K562 (cell line): ENCODE data around the gene RNF113B. TPM values are rescaled to one million over a fixed set of nuclear protein-coding genes. Genes with fewer than 3 reads are reported as not detected.

Experiments
- ATAC-seq: fragments of 200-7000 bp; cut with Tn5 transposase; 3 replicates; pipeline ENCODE4 v1.9.1; 2020; ENCODE audit warnings: moderate library complexity
- BruUV-seq: library from RNA; stranded (reverse); fragments of 400-500 nt; replicated peaks from 2 replicates; lab custom pipeline; 2021; lab: Mats Ljungman, UMichigan
- CTCF ChIA-PET: fragments of 300-600 bp; formaldehyde crosslinking; extraction: SDS; loops from one replicate; lab custom pipeline; 2021; ENCODE audit warnings: low intra/inter-chr PET ratio; lab: Yijun Ruan, JAX
- POLR2A ChIA-PET: fragments of 300-600, 350-650 bp; sonication (Branson Sonifier 250); formaldehyde crosslinking; extraction: SDS; loops from one replicate; lab custom pipeline; 2021; ENCODE audit warnings: antibody characterized with exemption, inconsistent platforms; lab: Yijun Ruan, JAX
- DNase-seq, 4 experiments: peaks; one replicate each; pipeline versions ENCODE4 v3.0.0 to v3.0.0-alpha.2; 2011 to 2018; ENCODE audit warnings: low spot score in 3 of 4, mixed read lengths in 3 of 4; ENCODE audit errors: extremely low read depth in 1 of 4
- FAIRE-seq: peaks from 2 replicates; lab custom pipeline; 2011; peaks lifted over from hg19 to GRCh38; lab: Jason Lieb, UNC
- H2AFZ ChIP-seq: 2 replicates; pipeline ENCODE4 v1.6.0; 2011; ENCODE audit warnings: low read depth, low read length, control low read depth, inconsistent platforms
- H3K27ac ChIP-seq: fragments of 200-600 bp; 3 replicates; pipeline ENCODE4 v1.8.0; 2011; ENCODE audit warnings: low read depth, mild to moderate bottlenecking, control low read depth, inconsistent platforms, low read length, moderate library complexity, mixed read lengths; ENCODE audit errors: extremely low read depth
- H3K27me3 ChIP-seq, 2 experiments: fragments of 300-600 bp in 1 of 2; 2 replicates in 1 of 2; 3 replicates in 1 of 2; pipeline versions ENCODE4 v1.6.0 to v1.8.0; 2011; ENCODE audit warnings: inconsistent platforms in 2 of 2, low read length in 2 of 2, mild to moderate bottlenecking in 1 of 2, mixed read lengths in 1 of 2, moderate library complexity in 1 of 2; ENCODE audit not compliant: control insufficient read depth in 2 of 2, insufficient read depth in 2 of 2
- H3K36me3 ChIP-seq: fragments of 300-600 bp; 3 replicates; pipeline ENCODE4 v1.8.0; 2011; ENCODE audit warnings: mild to moderate bottlenecking, low read length, inconsistent platforms; ENCODE audit not compliant: control insufficient read depth, insufficient read depth
- H3K4me1 ChIP-seq, 2 experiments: fragments of 200-600 bp in 1 of 2; replicated peaks in 1 of 2; 2 replicates in 1 of 2; 3 replicates in 1 of 2; pipeline versions ENCODE4 v1.5.1 to v1.8.0; 2011; ENCODE audit warnings: inconsistent platforms in 2 of 2, low read length in 2 of 2, mild to moderate bottlenecking in 1 of 2, mixed read lengths in 1 of 2, moderate library complexity in 1 of 2; ENCODE audit not compliant: control insufficient read depth in 2 of 2, insufficient read depth in 2 of 2
- H3K4me2 ChIP-seq: 2 replicates; pipeline ENCODE4 v1.6.1; 2011; ENCODE audit warnings: low read length, control low read depth, inconsistent platforms, mixed read lengths; ENCODE audit not compliant: insufficient read depth
- H3K4me3 ChIP-seq: fragments of 200-600 bp; sonication (generic), shearing (Covaris generic); 2 replicates; pipeline ENCODE4 v1.5.1; 2016; ENCODE audit warnings: control low read depth, inconsistent platforms
- H3K79me2 ChIP-seq: fragments of 200-600 bp; 3 replicates; pipeline ENCODE4 v1.8.0; 2011; ENCODE audit warnings: low read length, inconsistent platforms; ENCODE audit not compliant: control insufficient read depth, insufficient read depth
- H3K9ac ChIP-seq, 2 experiments: 2 replicates each; pipeline versions ENCODE4 v1.6.0 to v1.6.1; 2011; ENCODE audit warnings: low read depth in 2 of 2, low read length in 2 of 2, control low read depth in 1 of 2, inconsistent platforms in 1 of 2, mild to moderate bottlenecking in 1 of 2, mixed read lengths in 1 of 2; ENCODE audit not compliant: insufficient read depth in 1 of 2
- H3K9me1 ChIP-seq: one replicate; pipeline ENCODE4 v1.6.0; 2011; ENCODE audit warnings: inconsistent platforms, mild to moderate bottlenecking, low read length, moderate library complexity; ENCODE audit not compliant: control insufficient read depth, insufficient read depth
- H3K9me3 ChIP-seq: replicated peaks from 2 replicates; pipeline ENCODE4 v1.5.1; 2011; ENCODE audit warnings: low read depth, low read length, inconsistent platforms; ENCODE audit not compliant: control insufficient read depth, insufficient read depth
- H4K20me1 ChIP-seq: replicated peaks from 2 replicates; pipeline ENCODE4 v1.6.1; 2011; ENCODE audit warnings: low read length, inconsistent platforms, mixed read lengths; ENCODE audit not compliant: control insufficient read depth, insufficient read depth
- ARID1B ChIP-seq: fragments of 450-650 bp; IDR thresholded peaks from 2 replicates; pipeline ENCODE4 v1.6.1; 2016; ENCODE audit warnings: antibody characterized with exemption, mild to moderate bottlenecking, inconsistent platforms
- CBFA2T2 ChIP-seq: fragments of 450-650 bp; conservative IDR thresholded peaks from 2 replicates; pipeline ENCODE4 v1.6.1; 2017; ENCODE audit warnings: mild to moderate bottlenecking
- CXXC5 ChIP-seq: fragments of 250-450 bp; sonication (Bioruptor Pico); IDR thresholded peaks from 2 replicates; pipeline ENCODE4 v1.8.0; 2022; ENCODE audit warnings: inconsistent platforms, mild to moderate bottlenecking, moderate library complexity
- EWSR1 ChIP-seq: fragments of 450-650 bp; IDR thresholded peaks from 2 replicates; pipeline ENCODE4 v1.6.1; 2018; ENCODE audit warnings: borderline replicate concordance, mild to moderate bottlenecking, low read depth, moderate library complexity; ENCODE audit not compliant: partially characterized antibody
- FOXM1 ChIP-seq, 2 experiments: fragments of 450-650 bp in 1 of 2; sonication (generic) in 1 of 2; formaldehyde crosslinking in 1 of 2; IDR thresholded peaks; 2 replicates each; pipeline versions ENCODE4 v1.6.1 to v1.9.0; 2017 to 2022; ENCODE audit warnings: low read depth in 2 of 2, mild to moderate bottlenecking in 2 of 2, missing genetic modification reagents in 1 of 2, moderate library complexity in 1 of 2
- HSF4 ChIP-seq: fragments of 250-450 bp; sonication (Bioruptor Pico); IDR thresholded peaks from 2 replicates; pipeline ENCODE4 v2.1.2; 2022; ENCODE audit warnings: mild to moderate bottlenecking, moderate library complexity, borderline replicate concordance
- MAZ ChIP-seq, 2 experiments: fragments of 450-650 bp in 1 of 2; sonication (generic) in 1 of 2; formaldehyde crosslinking; IDR thresholded peaks in 1 of 2; conservative IDR thresholded peaks in 1 of 2; 2 replicates each; pipeline versions ENCODE4 v1.4.0 to v1.5.0; 2020; ENCODE audit warnings: mild to moderate bottlenecking in 1 of 2, missing genetic modification reagents in 1 of 2
- MTA2 ChIP-seq: fragments of 450-650 bp; IDR thresholded peaks from 2 replicates; pipeline ENCODE4 v1.6.1; 2016; ENCODE audit warnings: low read depth
- NCOR1 ChIP-seq: fragments of 450-650 bp; IDR thresholded peaks from 2 replicates; pipeline ENCODE4 v1.6.1; 2016; ENCODE audit warnings: mild to moderate bottlenecking, moderate library complexity
- NFIC ChIP-seq: fragments of 450-650 bp; IDR thresholded peaks from 2 replicates; pipeline ENCODE4 v1.6.1; 2017; ENCODE audit warnings: mild to moderate bottlenecking, inconsistent platforms
- NRF1 ChIP-seq, 2 experiments: fragments of 450-650 bp; IDR thresholded peaks in 1 of 2; conservative IDR thresholded peaks in 1 of 2; 2 replicates each; pipeline ENCODE4 v1.6.1; 2014; ENCODE audit warnings: mild to moderate bottlenecking in 2 of 2
- SOX6 ChIP-seq: fragments of 450-650 bp; IDR thresholded peaks from 2 replicates; pipeline ENCODE4 v1.6.1; 2014; ENCODE audit warnings: mild to moderate bottlenecking
- SUPT5H ChIP-seq: fragments of 450-650 bp; IDR thresholded peaks from 2 replicates; pipeline ENCODE4 v1.6.1; 2016
- TAL1 ChIP-seq: fragments of 450-650 bp; IDR thresholded peaks from 2 replicates; pipeline ENCODE4 v1.6.1; 2016; ENCODE audit warnings: mild to moderate bottlenecking
- TGIF2 ChIP-seq: sonication (generic); formaldehyde crosslinking; IDR thresholded peaks from 2 replicates; pipeline ENCODE4 v1.8.1; 2022; ENCODE audit warnings: mild to moderate bottlenecking, missing genetic modification reagents, moderate library complexity
- ZNF175 ChIP-seq: fragments of 200-800 bp; sonication (Bioruptor generic); IDR thresholded peaks from 2 replicates; pipeline ENCODE4 v1.6.1; 2016; ENCODE audit warnings: low read depth, mild to moderate bottlenecking, missing genetic modification characterization, missing compliant biosample characterization
- ZNF224 ChIP-seq: sonication (generic); formaldehyde crosslinking; IDR thresholded peaks from 2 replicates; pipeline ENCODE4 v1.8.0; 2022; ENCODE audit warnings: mild to moderate bottlenecking, missing genetic modification reagents
- ZNF239 ChIP-seq: fragments of 250-450 bp; sonication (Bioruptor Pico); IDR thresholded peaks from 2 replicates; pipeline ENCODE4 v1.4.0; 2020; ENCODE audit warnings: mild to moderate bottlenecking
- WGBS: fragments of 100-300 bp; shearing (Covaris generic); methylation state at CpG from one replicate; pipeline ENCODE4 v1.1.6; 2016; ENCODE audit warnings: low coverage, mixed read lengths; ENCODE audit not compliant: insufficient coverage; ENCODE audit errors: missing lambda C conversion rate; 5-methylcytosine and 5-hydroxymethylcytosine counted together
- in situ Hi-C: fragments of 300-500 bp; cut with MboI; formaldehyde crosslinking; loops from 4 replicates; pipeline ENCODE4 v1.15.0; 2018; ENCODE audit warnings: inconsistent platforms, mixed read lengths
- intact Hi-C: fragments of 100-400 bp; cut with micrococcal nuclease; formaldehyde crosslinking; loops from 2 replicates; pipeline ENCODE4 v1.14.2; 2022
- polyA plus RNA-seq, 8 experiments: library from polyadenylated mRNA; depleted of rRNA in 4 of 8; stranded (reverse) in 5 of 8; unstranded in 3 of 8; fragments of >200 nt; fragmentation: Nextera tagmentation in 2 of 8; fragmentation: Illumina TruSeq in 1 of 8; extraction: Ambion mirVana in 2 of 8; extraction: Trizol in 1 of 8; gene quantifications; 2 replicates each; pipeline versions ENCODE4 v1.2.1 to v1.2.3, GENCODE V29; 2011 to 2014; ENCODE audit warnings: inconsistent platforms in 1 of 8, missing spikeins in 1 of 8
- total RNA-seq, 7 experiments: library from RNA; depleted of rRNA in 6 of 7; stranded (reverse); fragments of >200 nt in 6 of 7; fragmentation: Illumina TruSeq in 2 of 7; extraction: Trizol in 2 of 7; gene quantifications; 2 replicates each; pipeline versions ENCODE4 v1.2.1 to v1.2.3, GENCODE V29; 2011 to 2021; ENCODE audit warnings: low replicate concordance in 1 of 7
- TF ChIP-seq, protein P1 (sequence below): fragments of 200-800 bp; sonication (Bioruptor generic); IDR thresholded peaks from 2 replicates; pipeline ENCODE4 v1.6.1; 2017; ENCODE audit warnings: missing genetic modification characterization, missing compliant biosample characterization
- TF ChIP-seq, protein P2 (sequence below): sonication (generic); formaldehyde crosslinking; IDR thresholded peaks from 2 replicates; pipeline ENCODE4 v1.8.0; 2022; ENCODE audit warnings: missing genetic modification reagents, mild to moderate bottlenecking, borderline replicate concordance
- TF ChIP-seq, protein P3 (sequence below): fragments of 450-650 bp; IDR thresholded peaks from 2 replicates; pipeline ENCODE4 v1.6.1; 2016

The RNF113B gene
- total and polyA plus RNA-seq, 9 of the 15 experiments (the other 6 are each of a cell fraction or from before 2014, with no cell fraction given): 0.09 TPM; not detected in 8

DNA sequence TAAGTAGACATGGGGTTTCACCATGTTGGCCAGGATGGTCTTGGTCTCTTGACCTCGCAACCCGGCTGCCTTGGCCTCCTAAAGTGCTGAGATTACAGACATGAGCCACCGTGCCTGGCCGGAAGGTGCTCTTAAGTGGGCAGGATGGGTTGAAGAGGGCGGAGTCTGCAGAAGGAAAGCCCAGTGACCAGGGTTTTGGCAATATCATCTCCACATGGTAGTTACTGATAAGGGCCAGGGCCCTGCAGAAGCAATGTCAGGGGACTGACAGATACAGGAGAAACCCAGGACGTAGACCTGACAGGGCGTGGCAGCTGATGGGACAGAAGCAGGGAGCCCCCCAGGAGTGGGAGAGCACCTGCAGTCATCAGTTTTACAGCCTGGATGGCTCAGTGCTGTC, 45.7 kb upstream of the RNF113B start:
- Histone ChIP-seq H3K79me2 (no peaks in the 10 kb centered on the region), H3K9ac (no peak overlapping the region), H2AFZ (no peak overlapping the region), H3K27ac (no peak overlapping the region), H3K4me3 (no peak overlapping the region), H3K27me3 (peaks cover 8 to 30% of the 10 kb centered on the region in 2 experiments; a peak in 4 of 5 replicates), H3K36me3 (no peaks in the 10 kb centered on the region), H3K4me2 (no peak overlapping the region; the same call in 1 of the 2 replicates), H3K9me1 (no peaks in the 10 kb centered on the region), H3K4me1 (peaks cover 0 to 4% of the 10 kb centered on the region in 2 experiments; a peak in 3 of 5 replicates), H3K9me3 (no peaks in the 10 kb centered on the region), H4K20me1 (no peaks in the 10 kb centered on the region; the same call in 1 of the 2 replicates)
- ChIA-PET CTCF (no interaction called here), POLR2A (interaction anchor here (0.7 kb wide), 1 partner anchor 348 kb away, joined by 3 read pairs; no protein-coding TSS in a partner anchor)
- BruUV-seq: no TSS peak
- intact Hi-C loops (no loop called here), in situ Hi-C loops (no loop called here)
- DNase-seq: peak; percentile 58 to 75 (median 64)
- FAIRE-seq: no peak
- ATAC-seq: peak; percentile 86
- WGBS: 0% methylated on average over 5 of the region's 7 CpGs
- peak; percentile 79 for TF ChIP-seq ARID1B
- no peak for TF ChIP-seq EWSR1
- TF ChIP-seq TAL1: peak; percentile 76
- TF ChIP-seq CBFA2T2: peak; percentile 63
- no peak for TF ChIP-seq ZNF239
- TF ChIP-seq, protein P1, sequence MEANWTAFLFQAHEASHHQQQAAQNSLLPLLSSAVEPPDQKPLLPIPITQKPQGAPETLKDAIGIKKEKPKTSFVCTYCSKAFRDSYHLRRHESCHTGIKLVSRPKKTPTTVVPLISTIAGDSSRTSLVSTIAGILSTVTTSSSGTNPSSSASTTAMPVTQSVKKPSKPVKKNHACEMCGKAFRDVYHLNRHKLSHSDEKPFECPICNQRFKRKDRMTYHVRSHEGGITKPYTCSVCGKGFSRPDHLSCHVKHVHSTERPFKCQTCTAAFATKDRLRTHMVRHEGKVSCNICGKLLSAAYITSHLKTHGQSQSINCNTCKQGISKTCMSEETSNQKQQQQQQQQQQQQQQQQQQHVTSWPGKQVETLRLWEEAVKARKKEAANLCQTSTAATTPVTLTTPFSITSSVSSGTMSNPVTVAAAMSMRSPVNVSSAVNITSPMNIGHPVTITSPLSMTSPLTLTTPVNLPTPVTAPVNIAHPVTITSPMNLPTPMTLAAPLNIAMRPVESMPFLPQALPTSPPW (CRISPR knock-in tag): no peak
- peak; percentile 43; the same call in 1 of the 2 replicates for TF ChIP-seq MTA2
- TF ChIP-seq NRF1 (conservative IDR thresholded peaks at IDR 0.05 in 1 of 2, IDR thresholded peaks at IDR 0.05 in 1 of 2): no peak
- TF ChIP-seq HSF4 (CRISPR knock-in tag): no peak
- TF ChIP-seq ZNF224 (CRISPR knock-in tag): no peak
- no peak for TF ChIP-seq MAZ (CRISPR knock-in tag; conservative IDR thresholded peaks at IDR 0.05 in 1 of 2, IDR thresholded peaks at IDR 0.05 in 1 of 2)
- TF ChIP-seq, protein P2, sequence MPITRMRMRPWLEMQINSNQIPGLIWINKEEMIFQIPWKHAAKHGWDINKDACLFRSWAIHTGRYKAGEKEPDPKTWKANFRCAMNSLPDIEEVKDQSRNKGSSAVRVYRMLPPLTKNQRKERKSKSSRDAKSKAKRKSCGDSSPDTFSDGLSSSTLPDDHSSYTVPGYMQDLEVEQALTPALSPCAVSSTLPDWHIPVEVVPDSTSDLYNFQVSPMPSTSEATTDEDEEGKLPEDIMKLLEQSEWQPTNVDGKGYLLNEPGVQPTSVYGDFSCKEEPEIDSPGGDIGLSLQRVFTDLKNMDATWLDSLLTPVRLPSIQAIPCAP (CRISPR knock-in tag): no peak
- no peak for TF ChIP-seq ZNF175 (CRISPR knock-in tag)
- 0 out of 2 replicates have a peak, but pooled peaks have one; percentile 13 for TF ChIP-seq SOX6
- TF ChIP-seq TGIF2 (CRISPR knock-in tag): no peak
- TF ChIP-seq SUPT5H: no peak
- peak; percentile 19; the same call in 1 of the 2 replicates for TF ChIP-seq NFIC
- peak; percentile 41; the same call in 1 of the 2 replicates for TF ChIP-seq NCOR1
- no peak for TF ChIP-seq FOXM1 (IDR thresholded peaks at IDR 0.05; ENCODE audit: low read depth)
- no peak for TF ChIP-seq FOXM1 (CRISPR knock-in tag; IDR thresholded peaks at IDR 0.05; ENCODE audit: low read depth)
- 0 out of 2 replicates have a peak, but pooled peaks have one; percentile 23 for TF ChIP-seq CXXC5 (CRISPR knock-in tag)
- TF ChIP-seq, protein P3, sequence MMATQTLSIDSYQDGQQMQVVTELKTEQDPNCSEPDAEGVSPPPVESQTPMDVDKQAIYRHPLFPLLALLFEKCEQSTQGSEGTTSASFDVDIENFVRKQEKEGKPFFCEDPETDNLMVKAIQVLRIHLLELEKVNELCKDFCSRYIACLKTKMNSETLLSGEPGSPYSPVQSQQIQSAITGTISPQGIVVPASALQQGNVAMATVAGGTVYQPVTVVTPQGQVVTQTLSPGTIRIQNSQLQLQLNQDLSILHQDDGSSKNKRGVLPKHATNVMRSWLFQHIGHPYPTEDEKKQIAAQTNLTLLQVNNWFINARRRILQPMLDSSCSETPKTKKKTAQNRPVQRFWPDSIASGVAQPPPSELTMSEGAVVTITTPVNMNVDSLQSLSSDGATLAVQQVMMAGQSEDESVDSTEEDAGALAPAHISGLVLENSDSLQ: peak; percentile 63; the same call in 1 of the 2 replicates
